Measurements from ENCODE around the gene KBTBD7.

KBTBD7 gene, protein sequence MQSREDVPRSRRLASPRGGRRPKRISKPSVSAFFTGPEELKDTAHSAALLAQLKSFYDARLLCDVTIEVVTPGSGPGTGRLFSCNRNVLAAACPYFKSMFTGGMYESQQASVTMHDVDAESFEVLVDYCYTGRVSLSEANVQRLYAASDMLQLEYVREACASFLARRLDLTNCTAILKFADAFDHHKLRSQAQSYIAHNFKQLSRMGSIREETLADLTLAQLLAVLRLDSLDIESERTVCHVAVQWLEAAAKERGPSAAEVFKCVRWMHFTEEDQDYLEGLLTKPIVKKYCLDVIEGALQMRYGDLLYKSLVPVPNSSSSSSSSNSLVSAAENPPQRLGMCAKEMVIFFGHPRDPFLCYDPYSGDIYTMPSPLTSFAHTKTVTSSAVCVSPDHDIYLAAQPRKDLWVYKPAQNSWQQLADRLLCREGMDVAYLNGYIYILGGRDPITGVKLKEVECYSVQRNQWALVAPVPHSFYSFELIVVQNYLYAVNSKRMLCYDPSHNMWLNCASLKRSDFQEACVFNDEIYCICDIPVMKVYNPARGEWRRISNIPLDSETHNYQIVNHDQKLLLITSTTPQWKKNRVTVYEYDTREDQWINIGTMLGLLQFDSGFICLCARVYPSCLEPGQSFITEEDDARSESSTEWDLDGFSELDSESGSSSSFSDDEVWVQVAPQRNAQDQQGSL

DNA sequence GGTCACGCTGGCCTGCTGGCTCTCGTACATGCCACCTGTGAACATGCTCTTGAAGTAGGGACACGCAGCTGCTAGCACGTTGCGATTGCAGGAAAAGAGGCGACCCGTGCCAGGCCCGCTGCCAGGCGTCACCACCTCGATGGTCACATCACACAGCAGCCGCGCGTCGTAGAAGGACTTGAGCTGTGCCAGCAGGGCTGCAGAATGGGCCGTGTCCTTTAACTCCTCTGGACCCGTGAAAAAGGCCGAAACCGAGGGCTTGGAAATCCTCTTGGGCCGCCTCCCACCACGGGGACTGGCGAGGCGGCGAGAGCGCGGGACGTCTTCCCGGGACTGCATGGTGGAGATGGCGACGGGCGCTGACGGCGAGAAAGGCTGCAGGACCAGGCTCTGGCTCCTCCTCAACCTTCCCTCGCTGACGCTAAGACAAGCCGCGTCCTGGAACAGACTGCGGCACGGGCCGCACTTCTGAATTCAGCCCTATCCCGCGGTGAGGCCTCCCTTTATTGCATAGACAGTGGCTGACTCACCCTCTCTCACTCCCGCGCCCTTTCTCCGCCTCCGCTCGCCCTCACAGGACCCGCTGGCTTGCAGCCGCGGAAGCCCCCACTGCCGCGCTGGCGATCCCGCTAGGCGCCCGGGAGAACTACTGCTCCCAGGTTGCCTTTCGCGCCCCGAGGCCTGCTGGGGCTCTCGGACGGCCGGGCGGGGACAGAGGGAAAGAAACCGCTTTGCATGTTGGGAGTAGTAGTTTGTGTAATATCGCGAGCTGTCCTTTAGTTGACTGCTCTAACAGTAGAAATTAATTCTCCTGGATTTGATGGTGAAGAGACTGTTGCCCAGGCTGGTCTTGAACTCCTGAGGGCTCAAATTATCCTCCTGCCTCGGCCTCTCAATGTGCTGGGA, at the start of gene KBTBD7:
Gene KBTBD7, minus strand, starts transcription at position 651 of the 906 bp plus-strand sequence. Its CDS starts 312 bp downstream, at position 339.
- Histone ChIP-seq H3K9ac (ENCODE audit: low read depth, low read length) (peak within 1 kb of the TSS; percentile 64), H3K9me3 (ENCODE audit: control insufficient read depth, insufficient read depth, low read length) (no peaks in the 10 kb centered on the region), H3K4me1 (ENCODE audit: insufficient read depth, low read length) (no peaks in the 10 kb centered on the region), H3K36me3 (ENCODE audit: insufficient read depth, low read length) (no peaks in the 10 kb centered on the region)

GRCh38 chr13:41241626-41242025, 47.3 kb upstream of the KBTBD7 start:
- H3K9ac ChIP-seq (ENCODE audit: low read depth, low read length), result no peak overlapping the region
- H3K36me3 ChIP-seq (ENCODE audit: insufficient read depth, low read length), result no peaks in the 10 kb centered on the region; the same call in 1 of the 2 replicates
- no peaks in the 10 kb centered on the region for H3K9me3 ChIP-seq (ENCODE audit: control insufficient read depth, insufficient read depth, low read length)
- H3K4me1 ChIP-seq (ENCODE audit: insufficient read depth, low read length), result no peaks in the 10 kb centered on the region

GRCh38 chr13:41236369-41236768, 42.0 kb upstream of the KBTBD7 start:
- no peak overlapping the region for H3K9ac ChIP-seq (ENCODE audit: low read depth, low read length)

DNA sequence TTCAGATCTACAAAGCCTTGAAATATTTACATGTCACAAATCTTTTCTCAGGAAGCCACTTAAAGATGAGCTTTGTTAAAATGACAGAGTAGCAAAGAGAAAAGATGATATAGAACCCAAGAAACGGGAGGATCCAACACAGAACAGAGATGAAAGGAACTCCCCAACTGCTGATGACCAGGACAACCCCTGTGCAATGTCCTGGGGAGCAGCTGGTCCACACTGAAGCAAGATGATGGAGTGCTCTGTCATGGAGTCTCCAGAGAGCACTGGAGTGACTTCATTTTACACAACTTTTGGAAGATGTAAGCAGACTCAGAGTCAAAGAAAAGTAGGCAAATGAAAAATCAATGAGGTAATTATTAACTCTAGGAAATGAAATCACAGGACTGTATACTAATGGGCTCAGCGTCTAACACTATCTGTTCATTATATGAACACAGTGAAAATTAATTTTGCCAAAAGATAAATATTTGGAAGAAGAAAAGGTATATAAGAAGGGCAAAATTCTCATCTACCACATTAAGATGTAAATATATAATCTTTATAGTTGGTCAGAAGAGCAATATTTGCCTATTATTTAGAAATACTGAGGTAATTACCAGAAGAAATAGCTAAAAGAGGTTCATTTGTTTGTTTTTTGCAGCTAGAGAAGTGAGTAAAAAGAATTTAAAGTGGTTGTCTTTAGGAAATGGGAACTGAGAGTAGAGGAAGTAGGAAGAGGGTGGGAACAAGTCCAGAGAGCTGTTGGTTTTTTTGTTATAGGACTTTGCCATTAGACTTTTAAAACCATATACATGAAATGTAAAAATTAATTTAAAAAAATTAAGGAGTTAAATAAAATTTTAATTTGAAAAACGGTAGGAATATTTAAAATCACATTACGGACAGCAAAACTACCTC, 38.5 kb upstream of the KBTBD7 start:
- H3K9ac ChIP-seq (ENCODE audit: low read depth, low read length), result no peak overlapping the region

More at GRCh38 chr13:41236369-41236768, 42.0 kb upstream of the KBTBD7 start:
- H3K9me3 ChIP-seq (ENCODE audit: control insufficient read depth, insufficient read depth, low read length), result no peaks in the 10 kb centered on the region
- H3K4me1 ChIP-seq (ENCODE audit: insufficient read depth, low read length), result no peaks in the 10 kb centered on the region
- no peaks in the 10 kb centered on the region; the same call in 1 of the 2 replicates for H3K36me3 ChIP-seq (ENCODE audit: insufficient read depth, low read length)

GRCh38 chr13:41231786-41232185, 37.4 kb upstream of the KBTBD7 start:
- H3K9me3 ChIP-seq (ENCODE audit: control insufficient read depth, insufficient read depth, low read length), result no peaks in the 10 kb centered on the region

More for the DNA sequence above, 38.5 kb upstream of the KBTBD7 start:
- Histone ChIP-seq H3K36me3 (ENCODE audit: insufficient read depth, low read length) (no peaks in the 10 kb centered on the region), H3K4me1 (ENCODE audit: insufficient read depth, low read length) (no peaks in the 10 kb centered on the region), H3K9me3 (ENCODE audit: control insufficient read depth, insufficient read depth, low read length) (no peaks in the 10 kb centered on the region)

DNA sequence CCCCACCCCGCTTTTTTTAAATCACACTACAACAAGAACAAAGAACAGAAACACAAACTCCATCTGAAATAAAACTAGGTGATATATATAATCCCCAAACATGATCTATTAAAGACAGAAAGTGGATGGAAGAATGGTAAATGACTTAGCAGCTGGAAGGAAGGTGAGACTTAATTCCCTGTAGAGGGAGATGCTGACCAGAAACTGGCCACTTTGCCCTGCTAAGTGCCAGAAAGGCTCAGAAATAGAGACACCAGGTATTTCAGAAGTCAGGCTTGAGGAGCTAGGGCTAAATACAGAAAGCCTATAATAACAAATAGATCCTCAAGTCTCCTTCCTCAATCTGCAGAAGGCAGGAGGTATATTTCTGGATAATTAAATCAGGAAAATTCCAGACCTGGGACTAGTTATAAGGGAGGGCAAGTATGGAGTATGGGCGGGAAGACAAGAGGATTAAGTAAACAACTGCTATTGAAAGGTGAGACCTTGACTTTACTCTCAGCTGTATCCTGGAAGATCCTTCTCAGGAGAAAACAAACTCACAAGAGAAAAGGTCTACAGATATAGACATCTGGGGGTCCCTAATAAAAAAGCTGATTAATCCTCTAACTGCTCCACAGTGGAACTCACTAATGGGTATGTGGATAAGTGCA, 36.8 kb upstream of the KBTBD7 start:
- no peaks in the 10 kb centered on the region for H3K9me3 ChIP-seq (ENCODE audit: control insufficient read depth, insufficient read depth, low read length)
- no peak overlapping the region for H3K9ac ChIP-seq (ENCODE audit: low read depth, low read length)
- H3K4me1 ChIP-seq (ENCODE audit: insufficient read depth, low read length), result no peaks in the 10 kb centered on the region
- H3K36me3 ChIP-seq (ENCODE audit: insufficient read depth, low read length), result no peaks in the 10 kb centered on the region

More at GRCh38 chr13:41231786-41232185, 37.4 kb upstream of the KBTBD7 start:
- Histone ChIP-seq H3K36me3 (ENCODE audit: insufficient read depth, low read length) (no peaks in the 10 kb centered on the region), H3K9ac (ENCODE audit: low read depth, low read length) (no peak overlapping the region), H3K4me1 (ENCODE audit: insufficient read depth, low read length) (no peaks in the 10 kb centered on the region)

- Histone ChIP-seq H3K4me1 (ENCODE audit: insufficient read depth, low read length) (no peaks in the 10 kb centered on the region), H3K36me3 (ENCODE audit: insufficient read depth, low read length) (no peaks in the 10 kb centered on the region), H3K9ac (ENCODE audit: low read depth, low read length) (no peak overlapping the region), H3K9me3 (ENCODE audit: control insufficient read depth, insufficient read depth, low read length) (no peaks in the 10 kb centered on the region)
Measured at GRCh38 chr13:41229356-41229755, 35.0 kb upstream of the KBTBD7 start.

DNA sequence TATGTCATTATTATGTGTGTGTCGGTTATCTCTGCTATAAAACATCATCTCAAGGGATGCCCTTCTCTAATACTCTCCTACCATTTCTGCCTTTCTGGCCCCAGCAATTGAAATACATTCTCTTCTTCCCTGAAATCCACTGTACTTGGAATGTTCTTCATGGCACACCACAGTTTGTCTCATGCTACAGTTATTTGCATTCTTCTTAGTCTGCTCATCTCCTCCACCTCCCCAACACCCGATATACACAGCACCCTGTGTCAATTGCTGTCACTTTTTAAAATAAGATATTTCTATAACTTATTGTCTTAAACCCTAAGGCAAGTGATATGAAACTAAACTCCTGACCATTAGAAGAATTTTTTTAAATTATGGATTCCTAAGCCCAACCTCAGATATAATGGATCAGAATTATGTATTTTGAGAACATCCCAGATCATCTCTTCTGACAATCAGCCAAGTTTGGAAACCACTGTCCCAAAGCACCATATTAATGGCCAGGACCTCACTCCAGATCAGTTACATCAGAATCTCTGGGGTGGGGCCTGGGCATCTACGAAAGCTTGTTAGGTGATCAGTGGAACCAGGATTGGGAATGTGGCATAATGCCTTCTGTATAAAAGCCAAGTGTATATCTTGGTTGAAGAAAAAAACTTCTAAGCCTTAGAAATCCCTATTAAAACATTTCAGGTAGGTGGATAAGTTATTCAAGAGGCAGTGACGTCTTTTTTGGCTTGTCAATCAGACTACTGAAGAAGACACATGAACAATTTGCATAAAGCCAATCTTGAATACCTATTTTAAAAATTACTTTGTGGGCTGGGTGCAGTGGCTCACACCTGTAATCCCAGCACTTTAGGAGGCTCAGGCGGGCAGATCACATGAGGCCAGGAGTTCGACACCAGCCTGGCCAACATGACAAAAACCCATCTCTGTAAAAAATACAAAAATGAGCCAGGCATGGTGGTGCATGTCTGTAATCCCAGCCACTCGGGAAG, 30.0 kb upstream of the KBTBD7 start:
- Histone ChIP-seq H3K36me3 (ENCODE audit: insufficient read depth, low read length) (no peaks in the 10 kb centered on the region), H3K9ac (ENCODE audit: low read depth, low read length) (no peak overlapping the region), H3K9me3 (ENCODE audit: control insufficient read depth, insufficient read depth, low read length) (no peaks in the 10 kb centered on the region), H3K4me1 (ENCODE audit: insufficient read depth, low read length) (no peaks in the 10 kb centered on the region)

DNA sequence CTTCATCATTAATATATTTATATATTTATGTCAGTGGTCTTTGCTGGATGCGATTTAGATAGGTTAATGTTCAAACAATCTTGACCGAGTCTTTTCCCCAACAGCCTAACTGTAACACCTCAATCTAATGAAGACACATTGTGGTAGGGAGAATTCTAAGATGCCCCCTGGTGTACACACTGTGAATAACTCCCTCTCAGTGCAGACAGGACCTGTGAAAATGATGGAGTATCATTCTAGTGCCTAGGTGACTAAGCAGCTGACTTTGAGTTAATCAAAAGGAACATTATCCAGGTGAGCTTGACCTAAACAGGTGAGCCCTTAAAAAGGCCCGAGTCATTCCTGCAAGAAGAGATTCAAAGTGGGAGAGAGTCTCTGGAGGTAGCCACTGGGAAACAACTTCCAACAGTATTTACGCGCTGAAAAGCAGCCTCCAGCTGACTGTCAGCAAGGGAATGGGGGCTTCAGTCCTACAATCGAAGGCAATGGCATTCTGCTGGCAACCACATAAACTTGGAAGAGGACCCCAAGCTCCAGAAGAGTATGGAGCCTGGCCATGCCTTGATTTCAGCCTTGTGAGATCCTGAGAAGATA, 28.0 kb upstream of the KBTBD7 start:
- no peaks in the 10 kb centered on the region for H3K36me3 ChIP-seq (ENCODE audit: insufficient read depth, low read length)
- no peaks in the 10 kb centered on the region for H3K9me3 ChIP-seq (ENCODE audit: control insufficient read depth, insufficient read depth, low read length)
- no peak overlapping the region for H3K9ac ChIP-seq (ENCODE audit: low read depth, low read length)
- H3K4me1 ChIP-seq (ENCODE audit: insufficient read depth, low read length), result no peaks in the 10 kb centered on the region

GRCh38 chr13:41220401-41220800, 26.0 kb upstream of the KBTBD7 start:
- H3K9me3 ChIP-seq (ENCODE audit: control insufficient read depth, insufficient read depth, low read length), result no peaks in the 10 kb centered on the region

DNA sequence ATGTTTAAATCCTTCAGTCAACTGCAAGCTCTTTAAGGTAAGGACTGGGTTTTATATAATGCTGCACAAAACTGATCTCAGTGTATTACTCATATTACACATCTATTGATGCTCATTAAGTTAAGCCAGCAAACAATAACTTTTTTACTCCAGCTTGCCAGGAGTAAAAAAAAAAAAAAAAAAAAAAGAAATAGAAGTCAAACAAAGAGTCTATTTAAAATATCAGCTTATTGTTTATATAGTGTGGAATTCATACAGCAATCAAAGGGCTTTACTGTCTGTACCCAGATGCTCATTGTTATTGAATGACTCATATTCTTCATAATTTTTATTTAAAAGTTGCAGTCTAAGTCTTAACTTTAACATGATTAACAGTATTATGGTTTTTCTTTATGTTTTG, 21.8 kb upstream of the KBTBD7 start:
- H3K36me3 ChIP-seq (ENCODE audit: insufficient read depth, low read length), result no peaks in the 10 kb centered on the region
- no peaks in the 10 kb centered on the region for H3K4me1 ChIP-seq (ENCODE audit: insufficient read depth, low read length)

More at GRCh38 chr13:41220401-41220800, 26.0 kb upstream of the KBTBD7 start:
- Histone ChIP-seq H3K4me1 (ENCODE audit: insufficient read depth, low read length) (no peaks in the 10 kb centered on the region), H3K9ac (ENCODE audit: low read depth, low read length) (no peak overlapping the region), H3K36me3 (ENCODE audit: insufficient read depth, low read length) (no peaks in the 10 kb centered on the region)

GRCh38 chr13:41213919-41214318, 19.6 kb upstream of the KBTBD7 start:
- H3K9ac ChIP-seq (ENCODE audit: low read depth, low read length), result no peak overlapping the region
- no peaks in the 10 kb centered on the region; the same call in 1 of the 2 replicates for H3K9me3 ChIP-seq (ENCODE audit: control insufficient read depth, insufficient read depth, low read length)
- H3K36me3 ChIP-seq (ENCODE audit: insufficient read depth, low read length), result no peaks in the 10 kb centered on the region
- H3K4me1 ChIP-seq (ENCODE audit: insufficient read depth, low read length), result no peaks in the 10 kb centered on the region

More for the DNA sequence above, 21.8 kb upstream of the KBTBD7 start:
- H3K9me3 ChIP-seq (ENCODE audit: control insufficient read depth, insufficient read depth, low read length), result no peaks in the 10 kb centered on the region
- no peak overlapping the region for H3K9ac ChIP-seq (ENCODE audit: low read depth, low read length)
